Measurements from ENCODE around the gene LRBA.
"Not testable (repeated sequence)": the region's sequence is repeated elsewhere in the genome, so short reads cannot be mapped to it uniquely, and the experiment has no call there.

The LRBA gene, protein sequence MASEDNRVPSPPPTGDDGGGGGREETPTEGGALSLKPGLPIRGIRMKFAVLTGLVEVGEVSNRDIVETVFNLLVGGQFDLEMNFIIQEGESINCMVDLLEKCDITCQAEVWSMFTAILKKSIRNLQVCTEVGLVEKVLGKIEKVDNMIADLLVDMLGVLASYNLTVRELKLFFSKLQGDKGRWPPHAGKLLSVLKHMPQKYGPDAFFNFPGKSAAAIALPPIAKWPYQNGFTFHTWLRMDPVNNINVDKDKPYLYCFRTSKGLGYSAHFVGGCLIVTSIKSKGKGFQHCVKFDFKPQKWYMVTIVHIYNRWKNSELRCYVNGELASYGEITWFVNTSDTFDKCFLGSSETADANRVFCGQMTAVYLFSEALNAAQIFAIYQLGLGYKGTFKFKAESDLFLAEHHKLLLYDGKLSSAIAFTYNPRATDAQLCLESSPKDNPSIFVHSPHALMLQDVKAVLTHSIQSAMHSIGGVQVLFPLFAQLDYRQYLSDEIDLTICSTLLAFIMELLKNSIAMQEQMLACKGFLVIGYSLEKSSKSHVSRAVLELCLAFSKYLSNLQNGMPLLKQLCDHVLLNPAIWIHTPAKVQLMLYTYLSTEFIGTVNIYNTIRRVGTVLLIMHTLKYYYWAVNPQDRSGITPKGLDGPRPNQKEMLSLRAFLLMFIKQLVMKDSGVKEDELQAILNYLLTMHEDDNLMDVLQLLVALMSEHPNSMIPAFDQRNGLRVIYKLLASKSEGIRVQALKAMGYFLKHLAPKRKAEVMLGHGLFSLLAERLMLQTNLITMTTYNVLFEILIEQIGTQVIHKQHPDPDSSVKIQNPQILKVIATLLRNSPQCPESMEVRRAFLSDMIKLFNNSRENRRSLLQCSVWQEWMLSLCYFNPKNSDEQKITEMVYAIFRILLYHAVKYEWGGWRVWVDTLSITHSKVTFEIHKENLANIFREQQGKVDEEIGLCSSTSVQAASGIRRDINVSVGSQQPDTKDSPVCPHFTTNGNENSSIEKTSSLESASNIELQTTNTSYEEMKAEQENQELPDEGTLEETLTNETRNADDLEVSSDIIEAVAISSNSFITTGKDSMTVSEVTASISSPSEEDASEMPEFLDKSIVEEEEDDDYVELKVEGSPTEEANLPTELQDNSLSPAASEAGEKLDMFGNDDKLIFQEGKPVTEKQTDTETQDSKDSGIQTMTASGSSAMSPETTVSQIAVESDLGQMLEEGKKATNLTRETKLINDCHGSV (N-terminal part only)

DNA sequence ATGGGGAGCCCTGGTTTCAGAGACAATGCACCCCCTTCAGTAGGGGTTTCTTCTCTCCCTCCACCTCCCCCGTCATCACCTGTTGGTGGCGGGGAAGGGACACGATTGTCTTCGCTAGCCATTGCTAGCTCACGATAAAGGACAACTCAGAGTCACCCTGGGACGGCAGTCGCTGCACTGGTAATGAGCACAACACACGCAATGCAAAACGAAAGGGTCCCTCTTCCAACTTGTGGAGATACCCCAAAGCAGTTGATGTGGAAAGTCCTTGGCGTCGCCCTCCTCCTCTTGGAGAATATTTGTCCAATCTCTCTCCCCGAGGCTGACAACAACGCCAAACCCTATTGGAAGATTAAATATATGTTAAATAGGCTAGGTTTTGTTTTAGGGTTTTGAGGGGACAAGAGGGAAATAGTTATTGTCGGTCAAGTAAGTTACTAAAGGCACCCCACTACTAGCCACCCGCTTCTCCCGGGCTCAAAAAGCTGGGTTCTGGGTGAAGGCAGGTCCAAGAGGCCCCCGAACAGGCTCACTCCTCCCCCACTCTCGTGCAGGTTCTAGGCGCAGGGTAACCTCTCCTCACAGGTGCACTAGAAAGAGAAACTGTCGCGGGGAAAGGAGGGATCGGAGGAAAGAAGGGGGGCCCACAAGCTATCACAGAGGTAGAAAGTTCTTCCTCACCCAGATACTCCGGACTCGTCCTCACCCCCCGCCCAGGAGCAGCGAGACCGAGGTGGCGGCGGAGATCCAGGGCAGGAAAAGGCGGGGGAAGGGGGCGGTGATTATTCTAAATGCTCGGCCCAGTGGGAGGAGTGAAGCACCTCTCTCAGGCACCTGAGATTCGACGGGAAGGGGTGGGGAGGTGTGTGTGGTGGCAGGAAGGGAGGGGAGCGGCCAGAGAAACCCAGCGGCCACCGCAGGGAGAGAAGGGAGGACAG, at the start of gene LRBA:
Gene LRBA, minus strand, starts transcription at position 764 of the 938 bp plus-strand sequence. Its CDS starts 642 bp downstream, at position 122.
- DNase-seq (ENCODE audit: low spot score), result peak; percentile 58

DNA sequence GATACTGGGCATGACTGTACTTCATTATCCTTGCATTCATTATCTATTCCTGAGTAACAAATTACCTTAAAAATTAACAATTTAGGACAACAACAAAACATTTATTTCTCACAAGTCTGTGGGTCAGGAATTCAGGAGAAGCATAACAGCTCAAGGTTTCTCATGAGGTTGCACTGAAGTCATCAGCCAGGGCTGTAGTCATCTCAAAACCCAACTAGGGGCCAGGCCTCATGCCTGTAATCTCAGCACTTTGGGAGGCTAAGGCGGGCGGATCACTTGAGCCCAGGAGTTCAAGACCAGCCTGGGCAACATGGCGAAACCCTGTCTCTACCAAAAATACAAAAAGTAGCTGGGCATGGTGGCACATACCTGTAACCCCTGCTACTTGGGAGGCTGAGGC, 48.1 kb upstream of the LRBA start:
- DNase-seq (ENCODE audit: low spot score), result not testable (repeated sequence)

DNA sequence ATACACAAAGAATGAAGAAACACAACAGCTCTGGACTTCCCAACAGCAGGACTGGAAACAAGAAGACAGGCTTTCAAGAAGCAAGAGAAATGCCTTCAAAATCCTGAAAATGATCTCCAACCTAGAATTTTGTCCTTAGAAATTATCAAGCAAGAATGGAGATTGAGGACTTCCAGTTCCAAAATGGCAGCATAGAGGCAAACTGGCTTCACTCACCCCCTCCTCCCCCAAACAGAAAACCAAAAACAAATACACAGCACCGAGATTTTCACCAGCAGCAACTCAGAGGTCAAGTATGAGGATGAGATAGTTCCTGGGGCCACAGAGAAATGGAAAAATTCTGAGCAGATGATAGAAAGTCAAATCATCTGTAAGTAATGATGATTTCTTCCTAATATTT, 40.5 kb upstream of the LRBA start:
- DNase-seq (ENCODE audit: low spot score), result no peak

DNA sequence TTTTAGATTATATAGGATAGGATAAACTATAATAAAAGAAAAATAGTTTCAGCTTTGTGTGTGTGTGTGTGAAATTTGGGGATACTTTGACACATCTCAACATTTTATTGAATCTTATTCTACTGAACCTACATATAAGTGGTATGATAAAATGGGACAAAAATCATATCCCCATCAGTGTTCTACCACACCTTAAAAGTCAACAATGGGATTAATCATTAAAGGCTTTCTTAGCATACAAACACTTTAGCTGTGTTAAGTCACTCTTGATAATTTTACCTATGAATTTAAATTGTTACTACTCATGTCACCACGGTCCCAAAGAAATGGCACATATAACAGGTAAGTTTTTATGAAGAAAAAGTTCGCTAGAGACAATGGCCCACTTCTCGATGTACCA, 37.7 kb upstream of the LRBA start:
- no peak for DNase-seq (ENCODE audit: low spot score)

DNA sequence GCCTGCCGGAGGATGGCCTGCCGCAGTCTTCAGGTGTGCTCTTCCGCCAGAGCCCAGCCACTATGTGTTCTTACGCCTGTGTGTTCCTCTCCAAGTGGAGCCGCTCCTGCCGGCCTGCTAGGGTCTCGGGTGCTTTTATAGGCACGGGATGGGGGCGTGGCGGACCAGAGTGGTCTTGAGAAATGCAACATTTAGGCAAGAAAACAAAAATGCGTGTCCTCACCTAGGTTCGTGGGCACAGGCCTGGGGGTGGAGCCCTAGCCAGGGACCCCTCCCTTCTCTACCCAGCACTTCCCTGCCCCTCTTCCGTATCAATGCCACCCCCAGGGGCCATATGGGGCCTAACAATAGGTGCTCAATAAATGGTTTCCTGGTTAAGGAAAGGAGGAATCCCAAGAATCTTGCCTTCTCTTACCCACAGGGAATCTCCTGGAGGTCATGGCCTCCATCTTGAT, 34.4 kb upstream of the LRBA start:
- no peak for DNase-seq (ENCODE audit: low spot score)

DNA sequence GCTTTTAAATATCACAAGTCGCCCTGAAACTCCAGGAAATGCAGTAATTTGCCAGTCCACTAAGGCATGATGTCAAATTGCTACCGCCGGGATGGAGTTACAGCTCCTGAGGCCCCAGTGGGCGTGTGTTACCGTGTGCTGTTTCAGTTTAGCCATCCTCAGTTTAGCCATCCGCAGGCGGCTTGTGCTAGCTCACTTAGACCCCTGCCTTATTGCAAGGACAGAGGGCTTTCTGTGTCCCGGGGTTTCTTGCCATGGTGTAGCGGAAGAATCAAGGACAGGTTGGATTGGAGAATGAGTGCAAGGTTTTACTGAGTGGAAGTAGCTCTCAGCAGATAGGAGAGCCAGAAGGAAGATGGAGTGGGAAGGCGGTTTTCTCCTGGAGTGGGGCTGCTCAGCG, 33.8 kb upstream of the LRBA start:
- DNase-seq (ENCODE audit: low spot score), result no peak

DNA sequence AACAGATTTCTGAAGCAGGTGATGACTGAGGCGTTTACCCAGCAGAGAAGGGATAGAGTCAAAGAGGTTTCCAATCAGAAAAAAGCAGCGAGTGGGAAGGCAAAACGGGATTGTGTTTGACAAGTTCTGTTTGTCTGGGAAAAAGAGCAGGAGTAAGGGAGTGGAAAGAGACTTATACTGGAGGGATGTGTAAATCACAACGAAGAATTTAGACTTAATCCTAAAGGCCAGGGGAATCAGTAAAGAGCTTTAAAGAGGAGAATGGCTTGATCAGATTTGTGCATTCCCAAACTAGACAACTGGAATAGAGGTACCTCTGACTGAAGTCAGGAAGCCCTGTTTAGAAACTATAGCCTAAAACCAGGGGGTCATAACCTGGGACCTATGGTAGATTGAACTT, 31.5 kb upstream of the LRBA start:
- DNase-seq (ENCODE audit: low spot score), result no peak

DNA sequence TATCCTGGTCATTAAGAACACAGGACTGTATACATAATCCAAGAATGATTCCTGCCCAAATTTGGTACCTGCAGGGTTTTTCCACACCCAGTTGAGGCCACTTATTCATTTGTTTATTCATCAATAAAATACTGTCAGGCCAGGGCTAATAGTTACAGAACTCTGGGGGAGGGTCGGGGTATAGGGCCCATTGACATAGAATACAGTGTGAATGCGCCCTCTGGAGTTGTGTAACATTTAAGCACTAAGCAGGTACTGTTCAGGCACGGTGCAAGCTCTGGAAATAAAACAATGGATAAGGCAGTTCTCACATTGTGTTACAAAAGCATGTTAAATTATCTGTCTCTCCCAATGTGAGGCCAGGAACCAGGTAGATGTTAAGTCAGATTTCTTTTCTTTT, 30.8 kb upstream of the LRBA start:
- no peak for DNase-seq (ENCODE audit: low spot score)

DNA sequence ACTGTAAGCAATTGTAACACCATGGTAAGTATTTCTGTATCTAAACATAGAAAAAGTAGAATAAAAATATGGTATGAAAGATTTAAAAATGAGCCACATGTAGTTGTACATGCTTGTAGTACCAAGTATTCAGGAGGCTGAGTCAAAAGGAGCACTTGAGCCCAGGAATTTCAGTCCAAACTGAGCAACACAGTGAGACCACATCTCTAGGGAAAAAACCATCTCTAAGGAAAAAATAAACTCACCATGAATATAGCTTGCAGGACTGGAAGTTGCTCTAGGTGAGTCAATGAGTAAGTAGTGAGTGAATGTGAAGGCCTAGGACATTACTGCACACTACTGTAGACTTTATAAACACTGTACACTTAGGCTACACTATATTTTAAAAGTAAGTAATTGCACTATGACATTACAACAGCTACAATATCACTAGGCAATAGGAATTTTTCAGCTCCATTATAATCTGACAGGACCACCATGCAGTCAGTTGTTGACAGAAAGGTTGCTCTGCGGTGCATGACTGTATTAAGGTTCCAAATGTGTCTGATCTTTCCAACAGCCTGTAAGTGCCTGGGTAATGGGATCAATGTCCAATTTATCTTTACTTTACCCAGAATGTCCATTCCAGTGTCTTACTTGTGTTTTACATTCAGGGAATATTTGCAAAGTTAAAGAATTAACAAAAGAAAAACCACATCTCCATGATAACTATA, 28.9 kb upstream of the LRBA start:
- DNase-seq (ENCODE audit: low spot score), result no peak

DNA sequence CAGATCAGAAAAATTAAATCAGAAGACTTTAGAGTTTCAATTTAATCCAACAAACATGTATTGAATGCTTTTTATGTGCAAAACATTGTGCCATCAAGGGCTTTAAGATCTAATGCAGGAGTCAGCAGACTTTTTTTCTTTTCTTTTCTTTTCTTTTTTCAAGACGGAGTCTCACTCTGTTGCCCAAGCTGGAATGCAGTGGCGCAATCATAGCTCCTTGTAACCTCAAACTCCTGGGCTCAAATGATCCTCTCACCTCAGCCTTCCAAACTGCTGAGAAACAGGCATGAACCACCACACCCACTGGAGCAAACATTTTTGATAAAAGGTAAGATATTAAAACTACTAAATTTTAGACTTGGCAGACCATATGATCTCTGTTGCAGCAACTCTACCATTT, 24.6 kb upstream of the LRBA start:
- no peak for DNase-seq (ENCODE audit: low spot score)

DNA sequence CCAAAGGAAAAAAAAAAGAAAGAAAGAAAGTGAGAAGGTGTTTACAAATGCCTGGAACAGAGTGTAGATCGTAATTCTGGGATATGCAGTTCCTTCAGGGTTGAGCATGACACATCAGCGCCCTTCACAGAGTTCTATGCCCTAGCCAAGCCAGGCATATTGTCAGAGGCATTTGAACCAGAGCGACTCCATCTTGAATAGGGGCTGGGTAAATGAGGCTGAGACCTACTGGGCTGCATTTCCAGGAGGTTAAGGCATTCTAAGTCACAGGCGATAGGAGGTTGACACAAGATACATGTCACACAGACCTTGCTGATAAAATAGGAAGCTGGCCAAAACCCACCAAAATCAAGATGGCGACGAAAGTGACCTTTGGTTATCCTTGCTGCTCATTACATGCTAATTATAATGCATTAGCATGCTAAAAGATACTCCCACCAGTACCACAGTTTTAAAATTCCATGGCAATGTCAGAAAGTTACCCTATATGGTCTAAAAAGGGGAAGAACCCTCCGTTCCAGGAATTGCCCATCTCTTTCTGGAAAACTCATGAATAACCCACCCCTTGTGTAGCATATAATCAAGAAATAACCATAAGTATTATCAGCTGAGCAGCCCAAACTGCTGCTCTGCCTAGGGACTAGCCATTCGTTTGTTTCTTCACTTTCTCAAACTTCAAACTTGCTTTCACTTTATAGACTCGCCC, 23.5 kb upstream of the LRBA start:
- no peak for DNase-seq (ENCODE audit: low spot score)

DNA sequence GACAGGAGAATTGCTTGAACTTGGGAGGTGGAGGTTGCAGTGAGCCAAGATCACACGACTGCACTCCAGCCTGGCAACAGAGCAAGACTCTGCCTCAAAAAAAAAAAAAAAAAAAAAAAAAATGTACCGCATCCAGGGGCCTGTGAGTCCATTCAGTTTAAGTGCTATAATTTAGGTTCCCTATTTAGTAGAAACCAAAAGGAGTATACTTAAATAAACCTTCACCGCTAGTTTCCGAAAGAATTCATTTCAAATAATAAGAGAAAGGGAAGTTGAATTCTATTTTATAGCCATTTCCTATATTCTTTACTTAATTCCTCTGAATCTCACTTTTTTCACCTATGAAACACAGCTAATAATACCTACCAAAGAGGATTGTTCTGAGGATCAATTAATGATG, 20.8 kb upstream of the LRBA start:
- no peak for DNase-seq (ENCODE audit: low spot score)

DNA sequence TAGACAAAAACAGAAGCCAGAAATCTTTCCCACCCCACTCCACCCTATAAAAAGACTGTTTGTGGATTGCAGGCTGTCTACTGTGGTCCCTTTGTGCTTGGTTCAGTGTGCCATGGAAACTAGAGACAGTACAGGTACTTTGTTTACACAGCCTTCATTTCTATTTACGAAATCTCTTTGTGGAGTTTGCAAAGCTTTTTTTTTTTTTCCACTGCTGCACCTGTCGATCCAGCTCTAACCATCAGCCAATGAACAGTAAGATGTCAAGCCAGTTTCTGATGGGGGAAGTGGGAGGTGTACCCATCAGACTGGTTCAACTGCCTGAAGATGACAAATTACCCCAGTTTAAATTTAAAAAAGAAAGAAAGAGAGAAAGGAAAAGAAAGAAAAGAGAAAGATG, 20.2 kb upstream of the LRBA start:
- no peak for DNase-seq (ENCODE audit: low spot score)

DNA sequence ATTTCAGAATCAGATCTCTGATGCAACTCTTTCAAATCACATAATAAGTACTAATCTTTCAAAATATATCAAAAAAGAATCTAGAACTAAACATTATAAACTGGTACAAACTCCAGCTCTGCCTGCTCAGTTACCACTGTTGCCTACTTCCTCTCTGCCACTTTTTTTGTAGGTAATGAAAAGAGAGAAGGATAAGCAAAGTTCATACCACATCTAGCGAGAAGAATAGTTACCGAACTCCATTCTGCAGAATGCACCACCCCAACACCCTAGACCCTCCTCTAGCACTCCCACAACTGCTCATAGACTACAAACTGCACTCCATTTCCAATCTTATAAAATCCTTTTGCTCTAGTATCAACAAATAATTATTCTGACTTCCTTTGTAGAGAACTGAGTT, 19.7 kb upstream of the LRBA start:
- DNase-seq (ENCODE audit: low spot score), result no peak

DNA sequence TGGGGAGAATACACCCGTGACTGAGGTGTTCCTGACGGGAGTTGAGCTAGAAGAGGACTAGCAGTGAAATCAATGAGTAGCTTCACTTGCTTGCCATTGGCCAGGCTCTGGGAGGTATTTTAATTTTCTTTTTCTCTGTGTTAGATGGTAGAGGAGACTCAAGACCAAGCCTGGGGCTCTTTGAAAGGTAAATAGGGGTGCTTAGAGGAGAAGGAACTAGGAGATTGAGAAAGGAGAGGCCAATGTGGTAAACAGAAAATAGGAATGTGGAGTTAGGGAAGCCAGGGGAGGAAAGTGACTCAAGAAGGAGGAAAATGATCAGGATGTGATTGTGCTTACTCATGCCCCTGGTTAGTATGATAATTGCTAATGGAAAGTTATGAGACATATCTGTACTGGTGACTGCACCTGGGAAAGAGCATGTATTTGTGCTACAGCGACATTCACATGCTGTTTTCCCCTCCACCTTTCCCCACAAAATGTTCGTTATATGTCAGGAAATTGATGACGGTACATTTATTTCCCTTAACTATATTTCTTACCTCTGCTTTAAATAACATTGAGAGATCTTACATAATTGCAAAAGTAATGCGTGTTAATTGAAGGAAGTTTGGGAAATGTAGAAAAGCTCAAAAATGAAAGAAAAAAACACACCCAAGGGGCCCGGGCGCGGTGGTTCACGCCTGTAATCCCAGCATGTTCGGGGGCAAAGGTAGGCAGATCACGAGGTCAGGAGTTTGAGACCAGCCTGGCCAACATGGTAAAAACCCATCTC, 16.9 kb upstream of the LRBA start:
- DNase-seq (ENCODE audit: low spot score), result peak; percentile 37

DNA sequence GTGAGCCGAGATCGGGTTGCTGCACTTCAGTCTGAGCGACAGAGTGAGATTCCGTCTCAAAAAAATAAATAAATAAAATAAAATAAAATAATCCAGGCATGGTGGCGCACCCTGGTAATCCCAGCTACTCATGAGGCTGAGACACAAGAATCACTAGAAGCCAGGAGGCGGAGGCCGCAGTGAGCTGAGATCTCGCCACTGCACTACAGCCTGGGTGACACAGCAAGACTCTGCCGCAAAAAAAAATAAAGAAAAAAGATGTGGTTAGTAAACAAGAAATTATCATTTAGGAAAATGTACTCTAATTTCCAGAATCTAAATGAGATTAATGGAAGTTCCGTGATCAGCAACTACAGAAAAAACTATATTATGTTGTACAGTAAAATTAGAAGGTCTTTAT, 14.5 kb upstream of the LRBA start:
- DNase-seq (ENCODE audit: low spot score), result no peak

DNA sequence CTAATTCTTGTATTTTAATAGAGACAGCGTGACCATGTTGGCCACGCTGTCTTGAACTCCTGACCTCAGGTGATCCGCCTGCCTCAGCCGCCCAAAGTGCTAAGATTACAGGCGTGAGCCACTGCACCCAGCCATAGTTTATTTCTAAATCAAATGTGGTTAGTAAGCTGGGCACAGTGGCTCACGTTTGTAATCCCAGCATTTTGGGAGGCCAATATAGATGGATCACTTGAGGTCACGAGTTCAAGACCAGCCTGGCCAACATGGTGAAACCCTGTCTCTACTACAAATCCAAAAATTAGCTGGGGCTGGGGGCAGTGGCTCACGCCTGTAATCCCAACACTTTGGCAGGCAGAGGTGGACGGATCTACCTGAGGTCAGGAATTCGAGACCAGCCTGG, 13.9 kb upstream of the LRBA start:
- DNase-seq (ENCODE audit: low spot score), result not testable (repeated sequence)

DNA sequence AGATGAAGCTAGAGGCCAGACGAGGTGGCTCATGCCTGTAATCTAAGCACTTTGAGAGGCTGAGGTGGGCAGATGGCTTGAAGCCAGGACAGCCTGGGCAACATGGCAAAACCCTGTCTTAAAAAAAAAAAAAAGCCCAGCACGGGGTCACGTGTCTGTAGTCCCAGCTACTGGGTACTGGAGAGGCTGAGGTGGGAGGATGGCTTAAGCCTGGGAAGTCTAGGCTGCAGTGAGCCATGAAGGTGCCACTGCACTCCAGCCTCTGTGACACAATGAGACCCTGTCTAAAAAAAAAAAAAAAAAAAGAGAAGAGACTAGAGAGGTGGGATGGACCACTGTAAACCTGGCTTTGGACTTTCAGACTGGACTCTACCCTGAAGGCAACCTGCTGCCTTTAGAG, 10.7 kb upstream of the LRBA start:
- no peak for DNase-seq (ENCODE audit: low spot score)

DNA sequence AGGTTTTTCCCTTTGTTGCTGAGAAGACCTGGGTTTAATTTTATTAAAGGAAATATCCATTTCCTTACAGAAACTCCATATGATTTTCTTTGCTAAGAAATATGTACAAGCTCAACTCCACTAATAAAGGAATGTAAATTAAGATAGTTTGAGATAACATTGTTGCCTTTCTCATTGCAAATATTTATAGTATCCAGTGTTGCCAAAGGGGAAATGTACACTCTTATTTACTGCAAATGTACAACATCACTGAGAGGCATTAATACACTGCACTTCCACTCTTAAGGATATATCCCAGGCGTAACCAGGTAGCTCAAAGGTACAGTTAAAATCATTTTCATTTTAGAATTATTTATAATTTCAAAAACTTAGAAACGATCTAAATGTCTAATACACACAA, 7.5 kb upstream of the LRBA start:
- no peak for DNase-seq (ENCODE audit: low spot score)
